CD4-positive, alpha-beta T cell treated with Interleukin-10 for 1 hour (primary cell): ENCODE data around the gene EEFSEC.

Experiments
- DNase-seq: peaks from one replicate; pipeline ENCODE4 v3.0.0-alpha.2; 2020

The EEFSEC gene

DNA sequence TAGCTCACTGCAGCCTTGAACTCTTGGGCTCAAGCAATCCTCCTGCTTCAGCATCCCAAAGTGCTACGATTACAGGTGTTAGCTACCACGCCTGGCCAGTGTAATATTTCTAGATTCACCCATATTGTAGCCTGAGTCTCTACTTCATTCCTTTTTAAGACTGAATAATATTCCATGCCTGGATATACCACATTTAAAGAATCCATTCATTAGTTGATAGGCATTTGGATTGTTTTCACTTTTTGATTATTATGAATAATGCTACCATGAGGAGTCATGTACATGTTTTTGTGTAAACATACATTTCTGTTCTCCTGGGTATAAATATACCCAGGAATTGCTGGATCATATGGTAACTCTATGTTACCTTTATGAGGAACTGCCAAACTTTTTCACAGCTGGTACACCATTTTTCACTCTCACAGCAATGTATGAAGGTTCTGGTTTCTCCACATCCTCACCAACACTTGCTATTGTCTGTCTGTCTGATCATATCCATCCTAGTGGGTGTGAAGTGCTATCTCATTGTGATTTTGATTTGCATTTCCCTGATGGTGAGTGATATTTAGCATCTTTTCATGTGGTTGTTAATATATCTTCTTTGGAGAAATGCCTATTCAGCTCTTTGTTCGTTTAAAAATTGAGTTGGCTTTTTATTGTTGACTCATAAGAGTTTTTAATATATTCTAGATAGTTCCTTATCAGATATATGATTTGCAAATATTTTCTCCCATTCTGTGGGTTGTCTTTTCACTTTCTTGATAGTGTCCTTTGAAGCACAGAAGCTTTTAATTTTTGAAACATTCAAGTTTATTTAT, 32.6 kb downstream of the EEFSEC start:
- no peak for DNase-seq

DNA sequence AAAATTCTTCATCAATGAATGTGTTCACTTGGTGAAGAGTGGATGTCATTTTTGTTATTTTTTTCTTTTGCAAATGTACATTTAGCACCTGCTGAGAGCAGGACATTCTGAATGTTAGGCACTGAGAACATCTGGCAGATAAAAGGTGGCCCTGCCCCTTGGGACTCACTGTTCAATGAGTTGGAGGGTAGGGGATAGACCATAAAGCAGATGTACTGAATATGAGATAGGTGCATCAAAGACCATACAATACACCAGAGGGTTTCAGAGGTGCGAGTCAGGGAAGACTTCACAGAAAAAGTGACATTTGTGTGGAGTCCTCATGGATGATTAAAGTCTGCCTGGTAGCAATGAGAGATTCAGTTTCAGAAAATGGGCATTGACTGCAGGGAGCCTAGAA, 34.2 kb downstream of the EEFSEC start:
- no peak for DNase-seq

DNA sequence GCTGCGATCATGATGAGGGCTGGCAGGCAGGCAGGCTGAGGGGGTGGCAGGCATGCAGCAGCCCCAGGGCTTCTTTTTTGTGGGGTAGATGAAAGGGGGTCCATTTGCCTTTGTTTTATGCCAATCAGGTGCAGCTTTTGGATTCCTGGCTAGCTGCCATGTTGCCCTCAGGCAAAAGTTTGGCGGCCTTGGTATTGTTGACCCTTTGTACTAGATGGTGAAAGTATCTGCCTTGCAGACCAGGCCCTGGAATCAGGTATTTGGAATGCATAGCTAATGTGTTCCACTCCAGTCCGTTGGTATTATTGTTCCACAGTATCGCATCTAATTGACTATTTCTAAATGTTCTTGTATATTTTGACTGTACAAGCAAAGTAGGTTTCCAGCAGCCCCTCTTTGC, 35.0 kb downstream of the EEFSEC start:
- no peak for DNase-seq

DNA sequence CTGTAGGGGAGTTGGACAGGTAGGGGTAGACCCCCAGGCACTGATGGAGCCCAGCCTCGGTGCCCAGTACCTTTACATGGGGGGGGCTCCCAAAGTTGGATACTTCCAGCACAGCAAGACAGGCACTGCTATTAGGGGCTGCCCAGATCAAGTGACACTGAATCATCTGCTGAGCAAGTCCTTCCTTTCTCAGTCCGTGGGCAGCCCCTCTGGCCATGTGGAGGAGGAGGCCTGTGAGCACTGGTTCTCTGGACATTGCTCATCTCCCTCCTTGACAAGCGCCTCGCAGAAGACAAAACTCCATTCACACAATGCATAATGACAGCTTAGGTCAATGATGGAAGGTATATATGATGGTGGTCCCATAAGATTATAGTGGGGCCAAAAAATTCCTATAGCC, 35.7 kb downstream of the EEFSEC start:
- no peak for DNase-seq

DNA sequence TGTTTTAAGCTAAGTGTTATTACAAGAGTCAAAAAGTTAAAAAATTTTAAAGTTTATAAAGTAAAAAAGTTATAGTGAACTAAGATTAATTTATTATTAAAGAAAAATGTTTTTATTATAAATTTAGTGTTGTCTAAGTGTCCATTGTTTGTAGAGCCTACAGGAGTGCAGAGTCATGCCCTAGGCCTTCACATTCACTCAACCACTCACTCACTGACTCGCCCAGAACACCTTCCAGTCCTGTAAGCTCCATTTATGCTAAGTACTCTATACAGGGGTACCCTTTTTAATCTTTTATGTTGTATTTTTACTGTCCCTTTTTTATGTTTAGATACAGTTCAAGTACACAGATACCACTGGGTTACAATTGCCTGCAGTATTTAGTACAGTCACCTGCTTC, 37.2 kb downstream of the EEFSEC start:
- DNase-seq, result no peak

DNA sequence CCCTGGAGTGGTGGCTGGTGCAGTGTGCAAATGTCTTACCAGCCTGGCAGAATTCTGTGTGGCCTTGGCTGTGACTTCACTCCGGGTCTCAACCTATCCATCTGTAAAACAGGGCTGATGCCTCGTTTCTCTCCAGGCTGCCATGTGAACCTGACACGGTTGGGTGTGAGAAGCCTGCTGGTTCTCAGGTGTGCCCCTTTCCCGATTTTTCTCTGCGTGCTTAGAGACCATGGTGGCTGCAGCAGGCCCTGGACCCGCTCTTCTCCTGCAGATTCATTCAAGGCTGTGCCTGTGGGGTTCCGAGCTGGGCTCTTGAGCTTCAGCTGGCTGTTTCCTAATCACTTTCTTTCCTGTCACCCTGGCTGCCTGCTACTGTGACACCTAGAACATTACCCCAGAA, 38.9 kb downstream of the EEFSEC start:
- DNase-seq, result no peak

DNA sequence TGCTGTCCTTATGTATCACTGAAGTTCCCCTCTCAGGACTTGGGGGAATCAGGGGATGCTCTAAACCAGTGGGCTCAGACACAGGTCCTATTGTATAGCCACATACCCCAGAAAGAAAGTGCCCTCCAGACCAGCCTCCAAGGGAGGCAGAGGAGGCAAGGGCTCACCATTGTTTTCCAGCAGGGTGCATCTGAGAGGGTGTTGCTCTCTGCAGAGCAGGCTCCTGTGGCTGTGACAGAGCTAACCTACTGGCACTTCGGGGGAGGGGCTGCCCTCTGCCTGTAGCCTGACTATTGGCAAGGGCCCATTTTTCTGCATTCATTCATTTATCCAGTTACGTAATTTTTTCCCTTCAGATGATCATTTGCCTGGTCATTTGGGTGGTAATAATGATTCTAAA, 39.9 kb downstream of the EEFSEC start:
- DNase-seq, result no peak

DNA sequence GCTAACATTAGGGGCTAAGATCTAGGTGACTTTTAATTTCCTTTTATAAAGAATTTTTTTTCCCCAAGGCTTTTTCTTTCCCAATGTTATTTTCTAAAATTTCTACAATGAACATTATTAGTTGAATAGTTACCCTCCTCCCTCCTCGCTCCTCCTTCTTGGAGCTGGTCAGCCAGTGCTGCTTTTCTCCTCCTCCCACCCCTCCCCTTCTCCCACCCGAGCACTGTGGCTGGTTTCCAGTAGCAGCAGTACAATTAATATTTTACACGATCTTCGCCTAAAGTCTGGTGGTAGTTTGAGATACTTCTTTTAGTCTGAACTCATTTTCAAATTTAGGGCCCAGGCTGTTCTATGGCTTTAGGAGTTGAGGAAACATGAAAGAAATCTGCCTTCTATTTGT, 41.6 kb downstream of the EEFSEC start:
- DNase-seq, result no peak

DNA sequence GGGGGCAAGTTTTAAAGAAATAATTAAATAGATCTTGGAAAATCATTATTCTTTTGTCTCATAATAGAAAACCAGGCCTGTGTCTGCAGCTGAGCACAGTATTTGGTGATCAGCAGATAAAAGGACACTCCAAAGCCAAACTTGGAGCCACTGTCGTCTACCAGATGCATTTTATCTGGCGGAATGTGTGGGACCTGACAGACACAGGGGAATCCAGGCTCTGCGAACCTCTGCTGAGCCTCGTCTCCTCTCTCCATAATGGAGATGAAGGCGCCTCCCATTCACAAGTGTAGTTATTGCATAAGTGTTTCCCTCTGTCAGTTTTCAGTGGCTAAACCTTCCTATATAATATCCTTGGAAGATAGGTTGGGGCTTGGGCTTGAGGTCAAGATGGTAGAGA, 42.1 kb downstream of the EEFSEC start:
- no peak for DNase-seq

DNA sequence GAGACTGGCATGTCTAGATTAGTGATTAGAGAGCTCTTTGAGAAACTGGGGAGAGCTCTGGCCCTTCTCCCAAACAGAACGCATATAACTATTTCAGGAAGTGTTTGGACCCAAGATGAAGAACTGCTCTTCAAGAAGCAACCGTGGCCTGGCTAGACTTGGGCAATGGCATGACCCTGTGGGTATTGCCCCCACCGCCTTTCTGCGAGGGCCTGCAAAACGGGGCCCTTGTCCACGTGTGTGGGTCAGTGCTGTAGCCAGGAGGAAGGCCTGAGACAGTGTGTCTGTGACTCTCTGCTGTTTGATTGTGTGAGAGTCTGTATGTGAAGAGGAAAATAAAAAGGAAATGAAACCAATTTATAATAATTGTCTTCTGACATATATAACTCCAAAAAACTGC, 42.5 kb downstream of the EEFSEC start:
- no peak for DNase-seq

DNA sequence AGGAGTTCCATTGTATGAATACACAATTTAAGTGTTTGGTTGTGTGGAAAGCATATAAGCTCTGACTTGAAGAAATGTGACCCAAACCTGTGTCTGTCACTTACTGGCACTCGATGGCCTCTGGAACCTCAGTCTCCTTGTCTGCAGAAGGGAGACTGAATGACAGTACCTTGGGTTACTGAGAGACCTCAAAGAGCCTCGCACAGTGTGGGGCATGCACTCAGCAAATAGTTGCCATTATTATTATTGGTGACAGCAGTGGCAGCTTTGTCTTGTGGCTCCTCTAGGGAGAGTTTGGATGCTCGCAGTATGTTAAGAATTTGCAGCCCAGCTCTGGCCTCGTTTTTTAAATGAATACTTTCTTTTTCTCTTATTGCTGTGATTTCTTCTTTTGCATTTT, 43.4 kb downstream of the EEFSEC start:
- no peak for DNase-seq

DNA sequence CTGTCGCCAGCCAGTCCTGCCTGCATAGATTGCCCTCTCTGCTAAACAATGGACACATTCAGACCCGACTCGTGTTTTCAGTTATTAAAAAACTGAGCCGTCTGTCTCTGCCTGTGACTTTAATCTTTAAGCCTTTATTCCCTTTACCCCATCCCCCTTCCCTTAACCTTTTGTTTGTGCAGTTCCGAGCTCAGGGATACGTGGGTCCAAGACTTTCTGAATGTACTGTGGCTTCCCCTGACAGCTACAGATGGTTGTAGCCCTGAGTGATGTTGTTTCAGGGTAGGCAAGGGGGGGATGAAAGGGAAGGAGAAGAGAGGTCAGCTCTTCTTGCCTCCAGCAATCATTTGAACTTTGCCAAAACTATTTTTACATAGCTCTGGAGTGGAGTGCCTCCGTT, 44.6 kb downstream of the EEFSEC start:
- no peak for DNase-seq

DNA sequence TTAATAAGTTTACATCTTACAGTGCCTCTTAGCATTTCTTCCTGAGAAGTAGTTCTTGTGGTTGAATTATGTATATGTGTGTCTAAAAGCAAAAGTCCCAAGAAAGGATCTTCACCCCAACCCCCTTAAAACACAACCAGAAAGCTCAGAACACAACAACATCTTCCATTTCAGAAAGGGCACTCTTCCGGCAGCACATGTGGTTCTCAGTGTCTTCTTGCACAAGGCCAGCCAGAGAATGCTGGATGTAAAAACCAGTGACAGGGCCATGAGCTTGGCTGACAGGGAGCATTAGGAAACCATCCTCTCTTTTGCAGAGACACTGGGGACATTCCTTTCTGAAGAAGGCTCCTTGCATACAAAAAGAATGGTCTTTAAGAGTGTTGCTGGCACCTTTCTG, 45.0 kb downstream of the EEFSEC start:
- no peak for DNase-seq

DNA sequence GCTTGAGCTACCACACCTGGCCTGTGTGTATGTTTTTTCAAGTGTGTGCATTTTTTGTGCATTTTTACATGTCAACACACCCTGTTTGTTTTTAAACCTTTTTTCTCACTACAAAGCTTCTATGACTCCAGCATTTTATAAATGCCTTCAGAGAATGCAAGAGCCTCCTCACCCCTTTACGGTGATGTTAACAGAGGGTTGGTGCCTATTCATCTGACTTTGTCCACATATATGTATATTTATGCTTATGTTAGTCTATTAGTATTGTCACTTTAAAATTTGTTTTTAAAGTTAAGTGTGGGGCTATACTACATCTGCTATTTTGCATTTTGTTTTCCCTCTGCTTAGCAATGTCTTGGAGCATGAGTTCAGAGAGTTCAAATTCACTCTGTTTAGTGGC, 45.8 kb downstream of the EEFSEC start:
- no peak for DNase-seq

DNA sequence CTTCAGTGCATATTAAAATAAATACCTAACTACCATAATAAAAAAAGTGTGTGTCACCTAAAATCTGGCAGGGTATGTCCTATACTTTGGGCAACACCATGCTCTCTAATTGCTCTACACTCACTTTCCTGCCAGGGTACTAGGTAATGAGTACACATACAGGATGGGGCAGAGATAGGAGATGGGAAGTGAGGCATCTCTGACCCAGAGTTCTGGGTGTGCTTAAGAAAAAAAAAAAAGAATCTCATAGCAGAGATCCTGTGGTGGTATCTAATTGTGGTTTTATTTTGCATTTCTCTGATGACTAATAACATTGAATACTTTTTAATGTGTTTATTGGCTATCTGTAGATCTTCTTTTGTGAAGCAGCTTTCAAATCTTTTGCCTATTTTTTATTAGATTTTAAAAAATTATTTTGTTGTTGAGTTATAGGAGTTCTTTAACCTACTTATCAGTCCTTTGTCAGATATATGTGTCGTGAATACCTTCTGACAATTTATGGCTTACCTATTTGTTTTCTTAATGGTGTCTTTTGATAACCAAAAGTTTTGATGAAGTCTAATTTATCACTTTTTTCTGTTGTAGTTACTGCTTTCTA, 48.0 kb downstream of the EEFSEC start:
- DNase-seq, result no peak

DNA sequence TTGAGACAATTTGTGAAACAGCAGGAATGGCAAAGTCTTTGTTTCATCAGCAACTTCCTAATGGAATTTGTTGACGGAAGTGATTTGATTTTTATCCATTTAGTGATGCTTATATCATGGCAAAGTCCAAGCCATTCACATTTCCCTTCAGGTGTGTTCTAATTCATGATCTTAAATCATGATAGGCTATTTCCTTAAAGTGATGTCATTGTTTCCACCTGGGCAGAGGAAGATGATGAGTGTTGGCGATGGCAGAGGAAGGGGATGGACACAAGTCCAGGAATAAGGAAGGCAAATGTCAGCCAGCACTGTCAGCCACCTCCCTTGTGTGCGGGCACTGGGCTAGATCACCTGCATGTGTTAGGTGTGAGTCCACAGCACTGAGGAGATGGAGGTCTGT, 49.9 kb downstream of the EEFSEC start:
- DNase-seq, result no peak

DNA sequence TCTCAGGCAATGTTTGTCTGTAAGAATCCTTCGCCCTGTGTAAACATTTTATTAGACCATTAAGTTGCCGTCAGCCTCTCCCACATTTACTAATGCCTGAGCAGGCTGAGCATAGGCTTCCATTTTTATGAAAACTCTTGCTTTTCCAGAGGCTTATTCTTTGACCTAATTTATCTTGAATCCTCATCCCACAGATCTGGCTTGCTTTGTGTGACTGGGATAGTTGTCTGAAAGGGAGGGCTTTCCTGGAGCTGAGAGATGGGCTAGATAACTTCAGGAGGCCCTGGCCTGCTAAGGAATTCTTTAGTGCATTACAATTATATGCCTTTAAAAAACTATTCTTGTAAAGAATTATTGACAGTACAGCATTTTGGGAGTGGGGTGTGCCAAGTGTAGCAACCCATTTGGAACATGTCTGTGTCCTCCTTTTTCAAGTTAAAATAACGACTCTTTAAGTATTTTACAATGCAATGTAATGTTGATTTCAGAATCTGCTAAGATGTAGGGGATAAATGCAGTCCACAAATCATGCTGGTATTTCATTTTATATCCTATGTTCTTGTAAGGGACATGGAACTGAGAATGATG, 52.4 kb downstream of the EEFSEC start:
- DNase-seq, result no peak

DNA sequence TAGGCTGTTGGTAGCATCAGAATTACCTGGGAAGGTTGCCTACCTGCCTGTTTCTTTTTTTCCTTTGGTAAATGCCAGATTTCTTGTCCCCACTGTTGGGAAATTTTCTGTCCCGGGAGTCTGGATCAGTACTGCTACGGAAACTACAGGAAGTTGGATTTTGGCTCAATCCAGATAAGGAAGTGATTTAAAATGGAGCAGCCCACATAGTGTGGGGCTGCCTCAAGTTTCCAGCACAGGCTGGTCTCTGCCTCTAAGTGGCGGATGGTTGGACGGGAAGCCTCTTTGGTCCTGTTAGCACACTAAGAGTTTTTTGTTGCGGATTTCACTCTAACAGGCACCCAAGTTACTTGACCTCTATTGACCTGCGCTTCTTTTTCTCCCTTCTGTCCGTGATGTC, 54.7 kb downstream of the EEFSEC start:
- DNase-seq, result no peak

DNA sequence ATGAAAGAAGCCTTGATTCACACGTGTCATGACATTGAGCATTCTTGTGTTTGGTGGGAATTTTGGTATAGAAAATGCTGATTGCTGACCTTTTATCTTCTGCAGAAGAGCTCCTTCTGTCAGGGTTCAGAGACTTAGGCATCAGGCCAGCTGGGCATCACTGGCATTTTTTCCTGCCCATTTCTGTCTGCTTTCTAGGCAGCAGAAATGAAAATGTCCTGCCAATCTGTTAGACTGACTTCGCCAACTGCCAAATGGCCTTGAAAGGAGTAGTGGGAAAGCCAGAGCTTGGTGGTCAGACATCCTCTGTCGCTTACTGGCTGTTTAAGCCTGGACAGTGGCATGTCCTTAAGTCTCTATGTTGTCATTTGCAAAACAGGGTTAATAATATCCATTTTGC, 57.4 kb downstream of the EEFSEC start:
- DNase-seq, result no peak

DNA sequence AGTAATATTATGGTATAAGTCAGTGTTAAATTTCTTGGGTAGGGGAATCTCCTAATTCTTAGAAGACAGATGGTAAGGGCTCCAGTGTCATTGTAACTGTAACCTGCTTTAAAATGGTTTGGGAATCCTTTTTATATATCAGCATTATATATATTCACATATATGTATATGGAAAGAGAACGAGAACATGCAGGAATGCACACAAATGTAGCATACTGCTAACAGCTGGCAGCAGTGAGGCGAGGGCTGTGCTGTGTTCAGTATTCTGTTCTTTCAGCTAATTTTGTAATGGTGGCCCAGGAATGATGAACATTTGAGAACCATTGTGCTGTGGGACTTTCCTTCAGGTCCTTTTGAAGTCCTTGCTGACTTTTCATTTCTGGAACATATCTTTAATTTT, 60.8 kb downstream of the EEFSEC start:
- no peak for DNase-seq

DNA sequence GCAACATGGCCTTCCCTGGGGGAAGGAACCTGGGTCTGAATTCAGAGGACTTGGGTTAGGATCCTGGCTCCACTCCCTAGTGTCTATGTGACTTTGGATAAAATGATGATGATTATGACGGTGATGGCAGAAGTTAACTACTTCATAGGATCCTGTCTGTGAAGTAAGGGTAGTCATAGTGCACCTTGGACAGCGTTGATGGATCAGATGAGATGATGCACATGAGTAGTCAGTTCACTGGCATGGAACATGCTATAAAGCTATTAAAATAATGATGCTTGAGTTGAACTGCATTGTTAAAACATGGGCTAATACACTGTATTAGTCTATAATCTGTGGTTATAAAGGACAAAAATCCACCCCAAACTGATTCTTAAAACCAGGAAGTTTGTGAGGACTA, 62.0 kb downstream of the EEFSEC start:
- no peak for DNase-seq

DNA sequence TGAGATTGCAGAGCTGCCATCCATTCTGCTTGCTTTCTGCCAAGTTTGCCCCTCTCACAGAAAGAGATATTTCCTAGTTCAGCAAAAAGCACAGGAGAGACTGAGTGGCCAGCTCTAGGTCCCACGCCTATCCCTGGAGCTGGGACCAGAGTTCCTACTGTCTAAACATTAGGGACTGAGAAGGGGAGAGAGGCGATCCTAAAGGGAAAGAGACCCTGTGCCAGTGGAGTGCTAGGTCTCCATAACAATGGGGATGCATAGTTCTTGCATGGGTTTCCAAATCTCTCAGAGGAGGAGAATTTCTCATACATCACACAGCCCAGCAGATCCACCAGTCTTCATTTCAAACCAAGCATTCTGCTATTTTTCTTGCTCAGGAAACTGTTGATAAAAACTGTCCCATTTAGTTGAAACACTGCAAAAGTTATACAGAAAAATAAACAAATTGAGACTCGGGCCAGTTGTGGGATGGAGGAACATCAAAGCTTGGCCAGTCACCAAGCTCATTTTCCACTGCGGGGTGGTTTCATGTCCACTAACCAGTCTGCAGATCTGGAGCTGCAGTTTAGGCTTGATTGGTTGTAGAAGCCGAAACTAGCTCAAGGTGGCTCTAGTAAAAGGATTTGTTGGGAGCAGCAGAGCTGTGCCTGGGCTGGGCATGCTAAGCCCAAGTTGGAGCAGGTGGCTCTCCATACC, 62.7 kb downstream of the EEFSEC start:
- DNase-seq, result no peak

DNA sequence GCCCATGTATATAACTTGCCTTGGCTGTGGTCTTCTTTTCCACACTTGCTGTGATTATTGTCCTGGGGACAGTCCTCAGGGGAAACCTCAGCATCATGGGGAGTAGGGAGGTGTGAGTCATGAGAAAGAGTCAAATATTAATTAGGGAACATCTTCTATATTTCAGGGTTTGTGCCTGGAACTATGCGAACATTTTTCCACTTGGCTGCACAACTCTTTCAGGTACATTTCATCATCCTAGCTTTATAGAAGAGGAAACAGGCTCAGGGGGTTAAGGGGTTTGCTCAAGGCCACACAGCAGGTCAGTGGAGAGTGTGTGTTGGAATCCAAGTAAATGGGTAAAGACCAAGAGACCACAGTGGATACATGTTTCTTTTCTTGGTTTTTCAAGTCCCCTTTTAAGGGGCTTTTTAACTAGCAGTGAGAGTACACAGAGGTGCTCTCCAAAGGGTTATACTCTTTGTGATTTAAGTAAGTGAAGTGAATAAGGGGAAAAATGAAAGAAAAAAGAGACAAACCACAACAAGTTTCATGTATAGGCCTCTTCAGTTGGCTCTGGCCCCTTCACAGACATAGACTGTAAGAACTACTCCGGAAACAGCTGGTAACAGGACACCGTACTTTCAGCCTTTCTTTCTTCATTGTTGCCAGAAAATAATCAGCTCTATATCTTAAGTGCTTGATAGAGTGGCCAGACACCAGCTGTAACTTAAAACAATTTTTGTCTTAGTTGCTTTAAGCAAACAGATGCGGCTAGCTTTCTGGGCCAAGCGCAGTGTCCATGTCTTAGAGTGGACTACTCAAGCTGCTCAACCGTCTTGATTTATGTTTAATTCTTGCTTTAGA, 64.6 kb downstream of the EEFSEC start:
- no peak for DNase-seq
